Measurements from ENCODE around the gene NDC1.
"Not testable (repeated sequence)": the region's sequence is repeated elsewhere in the genome, so short reads cannot be mapped to it uniquely, and the experiment has no call there.

DNA sequence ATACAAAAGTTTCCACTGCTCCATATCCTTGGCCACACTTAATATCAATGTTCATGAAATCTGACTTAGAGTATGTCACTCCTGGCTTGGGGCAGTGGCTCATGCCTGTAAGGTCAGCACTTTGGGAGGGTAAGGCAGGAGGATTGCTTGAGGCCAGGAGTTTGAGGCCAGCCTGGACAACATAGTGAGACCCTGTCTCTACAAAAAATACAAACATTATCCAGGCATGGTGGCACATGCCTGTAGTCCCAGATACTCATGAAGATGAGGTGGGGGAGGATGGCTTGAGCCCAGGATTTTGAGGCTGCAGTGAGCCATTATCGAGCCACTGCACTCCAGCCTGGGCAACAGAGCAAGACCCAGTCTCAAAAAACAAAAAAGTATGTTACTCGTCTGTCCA is 37.1 kb upstream of the NDC1 start:
- TF ChIP-seq, protein P1, sequence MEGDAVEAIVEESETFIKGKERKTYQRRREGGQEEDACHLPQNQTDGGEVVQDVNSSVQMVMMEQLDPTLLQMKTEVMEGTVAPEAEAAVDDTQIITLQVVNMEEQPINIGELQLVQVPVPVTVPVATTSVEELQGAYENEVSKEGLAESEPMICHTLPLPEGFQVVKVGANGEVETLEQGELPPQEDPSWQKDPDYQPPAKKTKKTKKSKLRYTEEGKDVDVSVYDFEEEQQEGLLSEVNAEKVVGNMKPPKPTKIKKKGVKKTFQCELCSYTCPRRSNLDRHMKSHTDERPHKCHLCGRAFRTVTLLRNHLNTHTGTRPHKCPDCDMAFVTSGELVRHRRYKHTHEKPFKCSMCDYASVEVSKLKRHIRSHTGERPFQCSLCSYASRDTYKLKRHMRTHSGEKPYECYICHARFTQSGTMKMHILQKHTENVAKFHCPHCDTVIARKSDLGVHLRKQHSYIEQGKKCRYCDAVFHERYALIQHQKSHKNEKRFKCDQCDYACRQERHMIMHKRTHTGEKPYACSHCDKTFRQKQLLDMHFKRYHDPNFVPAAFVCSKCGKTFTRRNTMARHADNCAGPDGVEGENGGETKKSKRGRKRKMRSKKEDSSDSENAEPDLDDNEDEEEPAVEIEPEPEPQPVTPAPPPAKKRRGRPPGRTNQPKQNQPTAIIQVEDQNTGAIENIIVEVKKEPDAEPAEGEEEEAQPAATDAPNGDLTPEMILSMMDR (optimal IDR thresholded peaks at IDR 0.05 in 1 of 3, IDR thresholded peaks at IDR 0.05 in 1 of 3, conservative IDR thresholded peaks at IDR 0.05 in 1 of 3; ENCODE audit: extremely low read depth in 1 of 3, insufficient read depth in 2 of 3, low read length in 3 of 3), result not testable (repeated sequence)
- not testable (repeated sequence) for TF ChIP-seq EZH2 (IDR thresholded peaks at IDR 0.05; ENCODE audit: low read length)
